Measurements from ENCODE around the gene GRIK4.
A peak's percentile ranks its signal among the peaks of the same experiment; 100 is the strongest.

GRIK4 gene

GRCh38 chr11:120917559-120918239, 406.2 kb downstream of the GRIK4 start:
- DNase-seq (ENCODE audit: low read depth), result no peak
- TF ChIP-seq CTCF (conservative IDR thresholded peaks at IDR 0.05; ENCODE audit: low read depth, low read length), result no peak
- no peak overlapping the region for H3K4me3 ChIP-seq (ENCODE audit: low read depth, low read length)

- no peak for DNase-seq (ENCODE audit: low read depth)
- TF ChIP-seq CTCF (conservative IDR thresholded peaks at IDR 0.05; ENCODE audit: low read depth, low read length), result no peak
- H3K4me3 ChIP-seq (ENCODE audit: low read depth, low read length), result no peak overlapping the region
Observed at GRCh38 chr11:120918257-120918656, 406.7 kb downstream of the GRIK4 start.

GRCh38 chr11:120919045-120919444, 407.5 kb downstream of the GRIK4 start:
- TF ChIP-seq CTCF (conservative IDR thresholded peaks at IDR 0.05; ENCODE audit: low read depth, low read length), result no peak
- H3K4me3 ChIP-seq (ENCODE audit: low read depth, low read length), result no peak overlapping the region

DNA sequence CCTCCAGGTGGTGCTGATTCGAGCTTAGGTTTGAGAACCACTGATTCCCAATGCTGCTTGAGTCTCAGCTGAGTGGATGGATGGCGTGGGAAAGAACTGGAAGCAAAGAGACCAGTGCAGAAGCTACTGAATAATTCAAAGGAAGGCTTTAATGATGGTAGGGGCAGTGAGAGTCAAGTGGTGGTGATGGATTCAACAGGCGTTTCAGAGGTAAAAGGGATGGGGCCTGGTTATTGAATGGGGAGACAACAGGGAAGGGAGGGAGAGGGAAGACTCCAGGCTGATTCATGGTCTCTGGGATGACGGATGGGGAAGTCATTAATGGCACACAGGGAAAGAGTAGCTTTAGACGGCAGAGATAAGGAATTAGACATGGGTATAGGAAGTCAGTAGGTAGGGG, 408.0 kb downstream of the GRIK4 start:
- no peak for DNase-seq (ENCODE audit: low read depth)
- no peak for TF ChIP-seq CTCF (conservative IDR thresholded peaks at IDR 0.05; ENCODE audit: low read depth, low read length)

More at GRCh38 chr11:120919045-120919444, 407.5 kb downstream of the GRIK4 start:
- DNase-seq (ENCODE audit: low read depth), result no peak

GRCh38 chr11:120923866-120924508, 412.4 kb downstream of the GRIK4 start:
- H3K4me3 ChIP-seq (ENCODE audit: low read depth, low read length), result no peak overlapping the region
- DNase-seq (ENCODE audit: low read depth), result no peak
- TF ChIP-seq CTCF (conservative IDR thresholded peaks at IDR 0.05; ENCODE audit: low read depth, low read length), result no peak

More for the DNA sequence above, 408.0 kb downstream of the GRIK4 start:
- no peak overlapping the region for H3K4me3 ChIP-seq (ENCODE audit: low read depth, low read length)

- no peak for TF ChIP-seq CTCF (conservative IDR thresholded peaks at IDR 0.05; ENCODE audit: low read depth, low read length)
- H3K4me3 ChIP-seq (ENCODE audit: low read depth, low read length), result no peak overlapping the region
- DNase-seq (ENCODE audit: low read depth), result no peak
Observed at GRCh38 chr11:120925944-120926343, 414.4 kb downstream of the GRIK4 start.

GRCh38 chr11:120928627-120929026, 417.1 kb downstream of the GRIK4 start:
- H3K4me3 ChIP-seq (ENCODE audit: low read depth, low read length), result no peak overlapping the region
- no peak for DNase-seq (ENCODE audit: low read depth)
- peak; percentile 18 for TF ChIP-seq CTCF (conservative IDR thresholded peaks at IDR 0.05; ENCODE audit: low read depth, low read length)

Measured in choroid plexus epithelial cell (primary cell).